H9 (cell line): ENCODE measurements around the gene GPD2. TPM values are rescaled to one million over a fixed set of nuclear protein-coding genes. Genes with fewer than 3 reads are reported as not detected.

ENCODE experiments used
- DNase-seq: peaks from one replicate; pipeline ENCODE4 v3.0.0-alpha.2; 2017
- H2AFZ ChIP-seq: one replicate; pipeline ENCODE4 v1.6.1; 2013; ENCODE audit warnings: mild to moderate bottlenecking, low read length, control low read depth, moderate library complexity
- H2AK5ac ChIP-seq: 2 replicates; pipeline ENCODE4 v1.6.1; 2013; ENCODE audit warnings: low read length, control low read depth, mixed read lengths; ENCODE audit not compliant: insufficient read length
- H2BK120ac ChIP-seq: one replicate; pipeline ENCODE4 v1.6.1; 2013; ENCODE audit warnings: low read depth, mild to moderate bottlenecking, low read length, control low read depth, inconsistent platforms; ENCODE audit not compliant: poor library complexity, severe bottlenecking
- H2BK12ac ChIP-seq: 2 replicates; pipeline ENCODE4 v1.6.1; 2013; ENCODE audit warnings: low read length, control low read depth, mixed read lengths, low read depth; ENCODE audit not compliant: insufficient read length
- H2BK15ac ChIP-seq: 2 replicates; pipeline ENCODE4 v1.6.1; 2013; ENCODE audit warnings: low read depth, low read length, control low read depth
- H2BK20ac ChIP-seq: one replicate; pipeline ENCODE4 v1.6.1; 2013; ENCODE audit warnings: low read depth, mild to moderate bottlenecking, low read length, control low read depth, inconsistent platforms; ENCODE audit not compliant: poor library complexity, severe bottlenecking
- H2BK5ac ChIP-seq: 2 replicates; pipeline ENCODE4 v1.6.1; 2013; ENCODE audit warnings: low read length, control low read depth, mixed read lengths; ENCODE audit not compliant: insufficient read length
- H3K14ac ChIP-seq: 2 replicates; pipeline ENCODE4 v1.6.1; 2013; ENCODE audit warnings: low read length, control low read depth; ENCODE audit not compliant: insufficient read depth
- H3K18ac ChIP-seq: 2 replicates; pipeline ENCODE4 v1.6.1; 2013; ENCODE audit warnings: low read depth, mild to moderate bottlenecking, mixed read lengths, low read length, control low read depth; ENCODE audit not compliant: insufficient read length
- H3K23ac ChIP-seq: 2 replicates; pipeline ENCODE4 v1.6.1; 2013; ENCODE audit warnings: low read length, control low read depth, mixed read lengths, low read depth; ENCODE audit not compliant: insufficient read length
- H3K23me2 ChIP-seq: 2 replicates; pipeline ENCODE4 v1.6.1; 2013; ENCODE audit warnings: low read depth, mild to moderate bottlenecking, mixed read lengths, low read length, control low read depth; ENCODE audit not compliant: insufficient read length, poor library complexity, severe bottlenecking
- H3K27ac ChIP-seq: 2 replicates; pipeline ENCODE4 v1.5.1; 2013; ENCODE audit warnings: low read length, control low read depth, mixed read lengths, low read depth; ENCODE audit not compliant: insufficient read length
- H3K27me3 ChIP-seq: 2 replicates; pipeline ENCODE4 v1.6.1; 2013; ENCODE audit warnings: low read length, control low read depth, inconsistent platforms; ENCODE audit not compliant: insufficient read depth
- H3K4ac ChIP-seq: 2 replicates; pipeline ENCODE4 v1.6.1; 2013; ENCODE audit warnings: low read depth, mild to moderate bottlenecking, control low read depth, inconsistent platforms, low read length, moderate library complexity
- H3K4me1 ChIP-seq: 2 replicates; pipeline ENCODE4 v1.6.1; 2013; ENCODE audit warnings: low read length, control low read depth, inconsistent platforms; ENCODE audit not compliant: insufficient read depth
- H3K4me2 ChIP-seq: 2 replicates; pipeline ENCODE4 v1.6.1; 2013; ENCODE audit warnings: low read length, control low read depth, mixed read lengths; ENCODE audit not compliant: insufficient read length, insufficient read depth
- H3K56ac ChIP-seq: 2 replicates; pipeline ENCODE4 v1.6.1; 2013; ENCODE audit warnings: low read depth, mild to moderate bottlenecking, mixed read lengths, low read length, control low read depth; ENCODE audit not compliant: insufficient read length
- H3K79me1 ChIP-seq: 2 replicates; pipeline ENCODE4 v1.6.1; 2013; ENCODE audit warnings: low read depth, mild to moderate bottlenecking, moderate library complexity, low read length, control low read depth, inconsistent platforms; ENCODE audit not compliant: insufficient read depth, poor library complexity, severe bottlenecking
- H3K79me2 ChIP-seq: 2 replicates; pipeline ENCODE4 v1.6.1; 2013; ENCODE audit warnings: low read length, control low read depth, inconsistent platforms; ENCODE audit not compliant: insufficient read depth
- H3K9ac ChIP-seq: 2 replicates; pipeline ENCODE4 v1.6.1; 2013; ENCODE audit warnings: low read length, control low read depth, mixed read lengths; ENCODE audit not compliant: insufficient read length; ENCODE audit errors: extremely low read depth
- H3K9me3 ChIP-seq: one replicate; pipeline ENCODE4 v1.6.1; 2013; ENCODE audit warnings: low read depth, low read length, inconsistent platforms; ENCODE audit not compliant: control insufficient read depth
- H3T11ph ChIP-seq: one replicate; pipeline ENCODE4 v1.6.1; 2013; ENCODE audit warnings: mild to moderate bottlenecking, low read length, control low read depth, inconsistent platforms
- H4K20me1 ChIP-seq: one replicate; pipeline ENCODE4 v1.6.1; 2013; ENCODE audit not compliant: control insufficient read depth, insufficient read length, insufficient read depth
- H4K5ac ChIP-seq: 2 replicates; pipeline ENCODE4 v1.6.1; 2013; ENCODE audit warnings: low read depth, mild to moderate bottlenecking, mixed read lengths, low read length, control low read depth; ENCODE audit not compliant: insufficient read length
- H4K8ac ChIP-seq: replicated peaks from 2 replicates; pipeline ENCODE4 v1.6.1; 2013; ENCODE audit warnings: low read length, control low read depth, mixed read lengths, low read depth; ENCODE audit not compliant: insufficient read length
- H4K91ac ChIP-seq: 2 replicates; pipeline ENCODE4 v1.6.1; 2013; ENCODE audit warnings: low read depth, mild to moderate bottlenecking, moderate library complexity, mixed read lengths, low read length, control low read depth; ENCODE audit not compliant: insufficient read length
- H3K27ac Mint-ChIP-seq, 3 experiments: 2 replicates in 2 of 3; 3 replicates in 1 of 3; pipeline ENCODE4 v1.8.0; 2020 to 2021; ENCODE audit warnings: mixed read lengths in 3 of 3, mild to moderate bottlenecking in 1 of 3, moderate library complexity in 1 of 3
- H3K27me3 Mint-ChIP-seq: 2 replicates; pipeline ENCODE4 v1.8.0; 2021; ENCODE audit warnings: low read depth, mild to moderate bottlenecking, moderate library complexity, mixed read lengths
- H3K36me3 Mint-ChIP-seq, 3 experiments: 2 replicates in 2 of 3; 3 replicates in 1 of 3; pipeline ENCODE4 v1.8.0; 2020 to 2021; ENCODE audit warnings: low read depth in 3 of 3, mixed read lengths in 3 of 3; ENCODE audit not compliant: insufficient read depth in 1 of 3
- H3K4me1 Mint-ChIP-seq, 2 experiments: 2 replicates each; pipeline ENCODE4 v1.8.0; 2020; ENCODE audit warnings: mixed read lengths in 2 of 2
- H3K4me3 Mint-ChIP-seq, 2 experiments: 2 replicates in 1 of 2; 3 replicates in 1 of 2; pipeline ENCODE4 v1.8.0; 2020 to 2021; ENCODE audit warnings: mild to moderate bottlenecking in 2 of 2, mixed read lengths in 2 of 2, moderate library complexity in 1 of 2
- H3K9me3 Mint-ChIP-seq, 2 experiments: 2 replicates in 1 of 2; 3 replicates in 1 of 2; pipeline ENCODE4 v1.8.0; 2020; ENCODE audit warnings: mild to moderate bottlenecking in 2 of 2, mixed read lengths in 2 of 2, moderate library complexity in 1 of 2
- WGBS: extraction: QIAGEN DNeasy Blood & Tissue Kit; methylation state at CpG from one replicate; pipeline ENCODE4 v1.1.7; 2013; ENCODE audit warnings: missing lambda C conversion rate, low lambda C conversion rate, mixed read lengths; ENCODE audit not compliant: insufficient read length; ENCODE audit errors: extremely low coverage; 5-methylcytosine and 5-hydroxymethylcytosine counted together
- total RNA-seq: library from RNA; stranded (reverse); gene quantifications from 2 replicates; pipeline ENCODE4 v1.2.1, GENCODE V29; 2021
- TF ChIP-seq, protein P1 (sequence below): fragments of 200-600 bp; sonication (generic); conservative IDR thresholded peaks from 3 replicates; pipeline ENCODE4 v1.8.0; 2021; ENCODE audit warnings: antibody characterized with exemption, mild to moderate bottlenecking

The GPD2 gene
- total RNA-seq, 1 experiment from 2014 or later = 46.0 TPM

- DNase-seq = no peak
- no peak overlapping the region for H2BK20ac ChIP-seq
- H3T11ph ChIP-seq = no peak overlapping the region
- H3K79me1 ChIP-seq = no peaks in the 10 kb centered on the region
- no peak overlapping the region for H3K4ac ChIP-seq
- H4K5ac ChIP-seq = no peak overlapping the region
- peaks cover 0 to under 1% (median 0%) of the 10 kb centered on the region in 3 experiments; a peak in 2 of 7 replicates for H3K36me3 Mint-ChIP-seq
- H3K4me1 Mint-ChIP-seq = peaks cover 8 to 19% of the 10 kb centered on the region in 2 experiments
- H2BK5ac ChIP-seq = no peak overlapping the region
- no peak overlapping the region for H2AK5ac ChIP-seq
- no peak overlapping the region for H2AFZ ChIP-seq
- H4K91ac ChIP-seq = no peak overlapping the region
- no peaks in the 10 kb centered on the region for H3K9me3 ChIP-seq
- no peaks in the 10 kb centered on the region for H4K20me1 ChIP-seq
- no CpG with 5 or more reads among the region's 4 CpGs for WGBS
- no peak overlapping the region for H3K14ac ChIP-seq
- no peak overlapping the region for H3K27ac Mint-ChIP-seq
- no peak overlapping the region for H2BK120ac ChIP-seq
- H2BK15ac ChIP-seq = no peak overlapping the region
- H3K23ac ChIP-seq = no peak overlapping the region
- no peaks in the 10 kb centered on the region for H3K79me2 ChIP-seq
- no peaks in the 10 kb centered on the region for H3K27me3 Mint-ChIP-seq
- TF ChIP-seq, protein P1, sequence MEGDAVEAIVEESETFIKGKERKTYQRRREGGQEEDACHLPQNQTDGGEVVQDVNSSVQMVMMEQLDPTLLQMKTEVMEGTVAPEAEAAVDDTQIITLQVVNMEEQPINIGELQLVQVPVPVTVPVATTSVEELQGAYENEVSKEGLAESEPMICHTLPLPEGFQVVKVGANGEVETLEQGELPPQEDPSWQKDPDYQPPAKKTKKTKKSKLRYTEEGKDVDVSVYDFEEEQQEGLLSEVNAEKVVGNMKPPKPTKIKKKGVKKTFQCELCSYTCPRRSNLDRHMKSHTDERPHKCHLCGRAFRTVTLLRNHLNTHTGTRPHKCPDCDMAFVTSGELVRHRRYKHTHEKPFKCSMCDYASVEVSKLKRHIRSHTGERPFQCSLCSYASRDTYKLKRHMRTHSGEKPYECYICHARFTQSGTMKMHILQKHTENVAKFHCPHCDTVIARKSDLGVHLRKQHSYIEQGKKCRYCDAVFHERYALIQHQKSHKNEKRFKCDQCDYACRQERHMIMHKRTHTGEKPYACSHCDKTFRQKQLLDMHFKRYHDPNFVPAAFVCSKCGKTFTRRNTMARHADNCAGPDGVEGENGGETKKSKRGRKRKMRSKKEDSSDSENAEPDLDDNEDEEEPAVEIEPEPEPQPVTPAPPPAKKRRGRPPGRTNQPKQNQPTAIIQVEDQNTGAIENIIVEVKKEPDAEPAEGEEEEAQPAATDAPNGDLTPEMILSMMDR = no peak
- H3K18ac ChIP-seq = no peak overlapping the region
- no peak overlapping the region for H4K8ac ChIP-seq
- H3K4me1 ChIP-seq = no peaks in the 10 kb centered on the region
- H3K23me2 ChIP-seq = no peaks in the 10 kb centered on the region
- H3K27ac ChIP-seq = no peak overlapping the region
- no peaks in the 10 kb centered on the region for H3K27me3 ChIP-seq
- no peak overlapping the region for H2BK12ac ChIP-seq
- no peak overlapping the region for H3K56ac ChIP-seq
- no peak overlapping the region for H3K4me2 ChIP-seq
- no peak overlapping the region for H3K9ac ChIP-seq
- no peaks in the 10 kb centered on the region for H3K9me3 Mint-ChIP-seq
- no peak overlapping the region for H3K4me3 Mint-ChIP-seq
These were observed 23.5 kb downstream of the GPD2 start for GRCh38 chr2:156459720-156460119.
